Neural cell (in vitro differentiated cells): ENCODE measurements around the gene TMPRSS15.

Experiments used
- EZH2 ChIP-seq: fragments of 200-600, 300-800 bp; shearing (Covaris generic), sonication (generic); IDR thresholded peaks from 2 replicates; pipeline ENCODE4 v1.6.1; 2014; ENCODE audit warnings: antibody characterized with exemption, low read length, borderline replicate concordance, mild to moderate bottlenecking; ENCODE audit not compliant: insufficient read depth, poor library complexity, severe bottlenecking
- TF ChIP-seq, protein P1 (sequence below): fragments of 450-650 bp; IDR thresholded peaks from 2 replicates; pipeline ENCODE4 v1.5.1; 2014; ENCODE audit warnings: antibody characterized with exemption, mild to moderate bottlenecking, moderate library complexity; ENCODE audit not compliant: poor library complexity, severe bottlenecking

DNA sequence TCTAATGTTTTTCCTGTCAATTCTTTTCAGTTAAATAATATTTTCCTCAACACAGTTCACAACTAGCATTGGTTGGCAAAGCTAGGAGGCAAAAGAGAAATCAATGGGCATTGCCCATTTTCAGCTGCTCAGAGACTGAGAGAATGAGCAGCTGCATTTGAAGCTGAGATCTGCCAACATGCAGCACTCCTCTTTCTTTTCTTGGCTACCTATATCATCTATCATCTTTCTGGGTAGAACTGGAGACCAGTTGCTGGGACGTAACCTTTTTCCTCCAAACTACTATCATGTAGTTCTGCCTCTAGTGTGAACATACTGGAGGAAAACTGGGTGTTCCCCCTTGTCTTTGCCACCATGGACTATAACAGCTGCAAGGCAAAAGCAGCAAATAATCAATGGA is 136.1 kb downstream of the TMPRSS15 start:
- TF ChIP-seq EZH2 = no peak
- TF ChIP-seq, protein P1, sequence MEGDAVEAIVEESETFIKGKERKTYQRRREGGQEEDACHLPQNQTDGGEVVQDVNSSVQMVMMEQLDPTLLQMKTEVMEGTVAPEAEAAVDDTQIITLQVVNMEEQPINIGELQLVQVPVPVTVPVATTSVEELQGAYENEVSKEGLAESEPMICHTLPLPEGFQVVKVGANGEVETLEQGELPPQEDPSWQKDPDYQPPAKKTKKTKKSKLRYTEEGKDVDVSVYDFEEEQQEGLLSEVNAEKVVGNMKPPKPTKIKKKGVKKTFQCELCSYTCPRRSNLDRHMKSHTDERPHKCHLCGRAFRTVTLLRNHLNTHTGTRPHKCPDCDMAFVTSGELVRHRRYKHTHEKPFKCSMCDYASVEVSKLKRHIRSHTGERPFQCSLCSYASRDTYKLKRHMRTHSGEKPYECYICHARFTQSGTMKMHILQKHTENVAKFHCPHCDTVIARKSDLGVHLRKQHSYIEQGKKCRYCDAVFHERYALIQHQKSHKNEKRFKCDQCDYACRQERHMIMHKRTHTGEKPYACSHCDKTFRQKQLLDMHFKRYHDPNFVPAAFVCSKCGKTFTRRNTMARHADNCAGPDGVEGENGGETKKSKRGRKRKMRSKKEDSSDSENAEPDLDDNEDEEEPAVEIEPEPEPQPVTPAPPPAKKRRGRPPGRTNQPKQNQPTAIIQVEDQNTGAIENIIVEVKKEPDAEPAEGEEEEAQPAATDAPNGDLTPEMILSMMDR = no peak
